HG03097 (cell line): ENCODE measurements around the gene UCN3.
A peak's percentile ranks its signal among the peaks of the same experiment; 100 is the strongest.
"Not testable (repeated sequence)": the region's sequence is repeated elsewhere in the genome, so short reads cannot be mapped to it uniquely, and the experiment has no call there.

Experiments used
- ATAC-seq: cut with Tn5 transposase; IDR thresholded peaks from one replicate; pipeline ENCODE4 v1.9.1; 2021; ENCODE audit not compliant: unreplicated experiment, low FRiP score

UCN3 gene

DNA sequence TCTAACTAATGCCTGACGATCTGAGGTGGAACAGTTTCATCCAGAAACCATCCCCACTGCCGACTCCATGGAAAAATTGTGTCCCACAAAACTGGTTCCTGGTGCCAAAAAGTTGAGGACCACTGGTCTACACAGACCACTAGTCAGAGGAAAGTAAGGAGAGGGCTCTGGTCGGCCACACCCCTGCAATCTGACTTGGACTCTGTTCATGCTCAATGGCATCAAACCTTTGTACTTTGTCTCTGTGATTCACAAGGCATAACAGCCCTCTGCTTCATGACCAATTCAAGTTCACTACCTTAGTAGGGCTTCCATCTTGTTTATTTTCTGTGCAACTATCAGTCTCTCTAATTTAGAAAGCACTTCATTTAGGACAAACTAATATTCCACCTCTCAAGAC is 38.0 kb downstream of the UCN3 start:
- ATAC-seq, result no peak

DNA sequence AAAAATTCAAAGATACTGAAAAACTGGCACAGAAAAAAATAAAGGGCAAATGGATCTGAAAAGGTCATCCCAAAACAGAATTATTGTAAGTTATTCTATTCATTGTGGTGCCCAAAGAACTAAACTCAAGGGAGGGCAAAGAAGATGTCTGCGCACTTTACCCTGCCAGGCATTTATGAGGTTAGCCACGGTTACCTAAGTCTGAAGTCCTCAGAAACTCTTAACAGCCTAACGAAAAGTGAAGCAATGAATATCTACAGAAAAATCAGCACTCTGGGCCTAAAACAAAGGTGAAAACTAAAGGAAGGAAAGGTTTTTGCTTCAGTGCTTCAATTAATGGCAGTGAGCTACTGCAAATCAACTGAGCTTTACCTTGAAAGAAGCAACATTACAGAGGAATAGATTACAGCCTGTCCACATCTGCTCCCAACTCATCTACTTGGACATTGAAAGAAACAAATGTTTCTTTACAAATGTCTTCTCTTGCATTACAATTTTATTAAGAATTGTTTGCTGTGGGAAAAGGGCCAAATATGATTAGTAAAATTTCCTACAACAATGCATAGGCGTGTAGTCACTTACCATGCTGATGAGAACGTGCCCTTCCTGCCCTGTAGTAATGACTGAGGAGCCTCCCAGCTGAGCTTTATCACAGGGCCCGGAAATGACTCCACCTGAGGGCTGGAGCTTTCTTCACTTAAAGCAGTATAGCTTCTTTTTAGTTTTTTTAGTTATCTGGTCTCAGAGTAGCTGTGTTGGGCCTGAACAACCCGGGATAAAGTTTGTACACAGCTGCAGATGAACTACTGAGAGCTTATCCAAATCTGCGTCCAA is 39.7 kb downstream of the UCN3 start, which contains the start of gene TUBAL3:
TSS of gene TUBAL3 (minus strand) at position 621 of the 834 bp plus-strand sequence. CDS start at position 585, 36 bp downstream.
- no peak for ATAC-seq

DNA sequence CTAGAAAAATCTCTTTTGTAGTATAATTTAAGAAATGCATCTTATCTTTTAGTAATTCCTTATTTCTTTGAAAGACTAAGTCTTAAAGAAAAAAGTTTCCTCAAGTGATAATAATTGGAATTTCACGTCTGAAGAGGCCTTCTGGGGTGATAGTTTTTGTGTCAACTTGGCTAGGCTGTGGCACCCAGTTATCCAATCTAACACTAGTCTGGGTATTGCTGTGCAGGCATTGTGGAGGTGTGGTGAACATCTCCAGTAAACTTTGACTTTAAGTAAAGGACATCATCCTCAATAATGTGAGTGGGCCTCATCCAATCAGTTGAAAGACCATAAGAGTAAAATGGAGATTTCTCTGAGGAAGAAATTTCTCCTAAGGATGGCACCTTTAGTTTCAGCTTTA is 42.2 kb downstream of the UCN3 start:
- no peak for ATAC-seq

DNA sequence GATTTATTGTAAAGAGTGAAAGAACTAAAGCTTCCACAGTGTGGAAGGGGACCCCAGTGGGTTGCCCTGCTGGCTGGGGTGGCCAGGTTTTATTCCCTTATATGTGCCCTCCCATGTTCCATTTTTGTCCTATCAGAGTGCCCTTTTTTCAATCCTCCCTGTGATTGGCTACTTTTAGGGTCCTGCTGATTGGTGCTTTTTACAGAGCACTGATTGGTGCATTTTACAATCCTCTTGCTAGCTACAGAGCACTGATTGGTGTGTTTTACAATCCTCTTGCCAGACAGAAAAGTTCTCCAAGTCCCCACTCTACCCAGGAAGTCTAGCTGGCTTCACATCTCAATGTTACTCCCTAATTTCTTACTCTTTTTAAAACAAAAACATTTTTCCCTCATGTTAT is 46.0 kb downstream of the UCN3 start:
- ATAC-seq, result not testable (repeated sequence)

DNA sequence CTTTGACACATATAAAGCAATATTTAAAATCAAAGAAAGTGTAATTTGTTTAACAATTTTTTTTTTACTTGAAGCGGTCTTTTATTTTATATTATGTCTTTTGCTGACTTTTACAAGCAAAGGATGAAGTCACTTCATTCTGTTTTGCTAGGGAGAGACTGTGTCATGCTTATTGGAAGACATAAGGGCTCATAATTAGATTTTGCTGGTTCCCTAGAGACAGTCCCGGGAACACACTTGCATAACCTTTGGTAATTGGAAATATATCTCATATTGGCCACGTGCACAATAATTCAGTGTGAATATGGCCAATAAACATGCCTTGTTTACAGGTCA is 47.1 kb downstream of the UCN3 start:
- ATAC-seq, result no peak

DNA sequence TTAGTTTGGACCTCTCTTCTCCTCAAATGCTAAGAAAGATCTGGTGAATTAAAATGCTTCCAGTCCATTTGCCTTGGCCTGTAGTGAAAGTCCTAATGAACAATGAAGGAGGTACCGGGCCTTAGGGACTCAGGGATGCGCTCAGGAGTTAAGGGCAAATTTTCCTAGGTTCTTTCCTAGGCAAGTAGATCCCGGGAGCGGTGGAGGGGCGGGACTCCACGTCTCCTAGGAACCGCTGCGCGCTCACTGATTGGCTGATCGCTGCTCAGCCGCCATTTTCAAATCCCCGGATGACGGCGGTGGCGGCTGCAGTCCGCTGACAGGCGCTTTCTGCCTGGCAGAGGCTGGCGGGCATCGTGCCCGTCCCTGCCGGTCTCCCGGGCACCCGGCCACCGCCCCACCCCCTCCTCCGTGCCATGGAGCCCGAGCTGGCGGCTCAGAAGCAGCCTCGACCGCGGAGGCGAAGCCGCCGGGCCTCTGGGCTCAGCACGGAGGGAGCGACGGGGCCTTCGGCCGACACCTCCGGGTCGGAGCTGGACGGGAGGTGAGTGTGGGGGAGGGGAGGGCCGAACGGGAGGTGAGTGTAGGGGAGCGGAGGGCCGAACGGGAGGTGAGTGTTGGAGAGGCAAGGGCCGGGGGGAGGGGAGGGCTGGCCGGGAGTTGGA is 47.6 kb downstream of the UCN3 start, which contains the start of gene NET1:
TSS of gene NET1 (plus strand) at position 281 of the 665 bp plus-strand sequence. CDS start at position 417, 136 bp downstream.
- peak; percentile 97 for ATAC-seq

DNA sequence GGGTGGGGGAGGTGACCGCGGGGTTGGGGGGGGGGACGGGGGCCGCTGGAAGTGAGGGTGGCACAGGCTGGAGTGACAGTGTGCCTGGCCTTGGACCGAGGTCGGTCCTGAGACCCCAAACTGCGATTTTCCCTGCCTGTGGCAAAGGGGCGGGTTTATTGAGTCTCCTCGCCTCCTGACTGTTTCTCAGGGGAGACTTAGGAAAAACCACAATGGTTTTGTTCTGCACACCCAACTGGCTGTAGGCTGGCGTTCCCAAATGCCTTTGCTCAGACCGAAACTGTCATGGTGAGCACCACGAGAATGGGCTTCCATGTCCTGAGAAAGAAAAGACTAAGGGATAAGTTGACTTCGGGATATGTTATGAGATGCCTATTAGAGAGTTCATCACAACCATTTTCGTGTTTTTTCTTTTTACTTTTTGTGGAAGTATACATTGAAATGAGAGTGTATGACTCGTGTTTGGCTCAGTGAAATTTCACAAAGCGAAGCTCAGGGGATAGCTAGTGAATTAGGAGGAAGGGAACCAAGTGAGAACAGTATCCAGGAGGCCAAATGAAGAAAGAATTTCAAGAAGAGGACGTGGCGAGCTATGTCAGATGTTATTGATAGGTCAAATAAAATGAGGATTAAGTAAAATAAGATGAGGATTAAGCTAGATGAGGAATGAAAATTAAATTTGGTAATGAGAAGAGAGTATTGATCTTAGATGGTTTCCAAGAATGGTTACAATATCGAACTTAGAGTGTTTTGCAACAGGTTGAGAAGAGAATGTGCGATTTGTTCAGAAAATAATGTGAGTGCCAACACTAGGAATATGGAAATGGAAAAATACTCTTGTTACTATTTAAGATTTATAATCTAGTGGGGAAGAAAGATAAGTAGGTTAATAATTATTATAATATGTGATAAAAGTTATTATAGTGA is 48.5 kb downstream of the UCN3 start:
- no peak for ATAC-seq

DNA sequence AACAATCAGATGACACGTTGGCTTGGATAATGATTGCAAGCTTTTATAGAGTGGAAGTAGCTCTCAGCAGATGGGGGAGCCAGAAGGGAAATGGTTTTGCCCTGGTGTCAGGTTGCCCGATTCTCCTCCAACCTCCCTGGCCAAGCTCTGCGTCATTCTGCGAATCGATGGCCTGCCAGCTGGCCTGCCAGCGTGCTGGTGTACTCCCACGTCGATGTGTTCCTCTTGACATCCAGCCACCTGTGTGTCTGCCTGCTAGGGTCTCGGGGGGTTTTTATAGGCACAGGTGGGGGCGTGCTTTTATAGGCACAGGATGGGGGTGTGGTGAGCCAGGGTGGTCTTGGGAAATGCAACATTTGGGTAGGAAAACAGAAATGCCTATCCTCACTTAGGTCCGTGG is 52.2 kb downstream of the UCN3 start:
- no peak for ATAC-seq

DNA sequence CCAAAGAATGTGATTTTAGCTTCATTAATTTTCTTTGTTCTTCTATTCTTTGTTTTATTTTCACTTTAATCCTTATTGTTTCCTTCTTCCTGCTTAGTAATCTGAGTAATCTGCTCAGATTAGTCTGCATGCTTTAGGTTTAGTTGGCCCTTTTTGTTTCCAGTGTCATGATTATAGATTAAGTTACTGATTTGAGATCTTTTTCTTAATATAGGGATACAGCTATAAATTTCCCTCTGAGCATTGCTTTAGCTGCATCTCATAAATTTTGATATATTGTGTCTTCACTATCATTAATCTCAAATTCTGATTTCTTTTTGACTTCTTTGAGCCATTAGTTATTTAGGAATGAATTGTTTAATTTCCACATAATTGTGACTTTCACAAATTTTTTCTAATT is 53.8 kb downstream of the UCN3 start:
- ATAC-seq, result no peak

DNA sequence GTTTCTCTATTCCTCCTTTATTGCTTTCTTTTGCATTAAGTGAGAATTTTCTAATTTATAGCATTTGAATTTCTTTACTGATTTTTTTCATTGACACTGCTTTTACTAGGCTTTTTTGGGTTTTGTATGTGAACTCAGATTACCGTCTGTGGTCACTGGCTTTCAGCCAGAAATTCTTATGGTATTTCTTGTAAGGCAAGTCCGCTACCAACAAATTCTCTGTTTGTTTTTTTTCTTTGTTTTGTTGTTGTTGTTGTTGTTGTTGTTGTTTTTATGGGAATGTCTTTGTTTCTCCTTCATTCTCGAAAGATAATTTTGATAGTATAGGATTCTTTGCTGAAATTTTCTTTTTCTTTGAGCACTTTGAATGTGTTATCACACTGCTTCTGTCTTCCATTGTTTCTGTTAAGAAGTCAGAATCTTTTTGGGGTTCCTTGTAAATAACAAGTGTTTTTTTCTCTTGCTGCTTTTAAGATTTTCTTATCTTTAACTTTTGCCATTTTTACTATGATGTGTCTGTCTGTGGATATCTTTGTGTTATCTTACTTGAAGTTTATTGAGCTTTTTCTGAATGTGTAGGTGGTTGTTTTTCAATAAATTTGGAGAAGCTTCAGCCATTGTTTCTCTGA is 54.8 kb downstream of the UCN3 start:
- ATAC-seq, result no peak

DNA sequence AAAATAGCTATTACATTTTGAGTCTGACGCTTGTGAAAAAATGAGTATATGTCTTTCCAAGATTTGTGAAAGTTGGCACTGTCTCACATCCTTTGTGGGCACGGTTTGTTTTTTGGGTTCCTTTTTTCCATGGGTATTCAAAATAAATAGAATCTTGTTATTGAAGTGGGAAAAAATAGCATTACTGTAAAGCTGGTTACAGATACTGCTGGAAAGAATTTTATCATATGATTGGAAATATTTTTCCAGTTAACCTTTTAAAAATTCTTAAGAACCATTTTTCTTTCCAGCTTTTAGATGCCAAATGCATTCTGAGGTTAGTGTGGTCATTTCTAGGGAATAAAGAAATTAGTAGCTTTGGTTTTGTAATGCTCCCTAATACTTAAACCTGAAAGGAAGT is 59.0 kb downstream of the UCN3 start:
- ATAC-seq, result no peak
